Right atrium auricular region (tissue), 2 donors: ENCODE measurements around the gene ARHGEF12. TPM values are rescaled to one million over a fixed set of nuclear protein-coding genes. Genes with fewer than 3 reads are reported as not detected.

Experiments
- DNase-seq: peaks from one replicate; pipeline ENCODE4 v3.0.0-alpha.2; 2019; ENCODE audit warnings: low spot score
- H3K27ac ChIP-seq, 2 donors: fragments of 200-600 bp; sonication (generic); 1 replicate in 1 of 2; 2 replicates in 1 of 2; pipeline ENCODE4 v1.5.1; 2016 to 2019
- H3K27me3 ChIP-seq, 2 donors: fragments of 200-600 bp; sonication (generic); one replicate each; pipeline versions ENCODE4 v1.5.1 to v1.6.0; 2017 to 2019
- H3K36me3 ChIP-seq: fragments of 200-600 bp; sonication (generic); one replicate; pipeline ENCODE4 v1.5.1; 2016
- H3K4me1 ChIP-seq, 2 donors: fragments of 200-600 bp; sonication (generic); one replicate each; pipeline versions ENCODE4 v1.5.1 to v1.6.0; 2017 to 2019
- H3K4me3 ChIP-seq, 2 donors: fragments of 200-600 bp; sonication (generic); 1 replicate in 1 of 2; 2 replicates in 1 of 2; pipeline ENCODE4 v1.5.1; 2017 to 2019; ENCODE audit warnings: mild to moderate bottlenecking in 1 of 2, moderate library complexity in 1 of 2
- H3K9me3 ChIP-seq, 2 donors: fragments of 200-600 bp; sonication (generic); one replicate each; pipeline ENCODE4 v1.5.1; 2019
- CTCF ChIP-seq, 2 donors: fragments of 200-600 bp; sonication (generic); IDR thresholded peaks; one replicate each; pipeline ENCODE4 v1.5.1; 2019; ENCODE audit warnings: antibody characterized with exemption in 2 of 2
- total RNA-seq, 2 donors: library from RNA; depleted of rRNA; stranded (reverse); fragments of >200 nt; gene quantifications; one replicate each; pipeline ENCODE4 v1.1.0, GENCODE V29; 2016

Gene ARHGEF12
- total RNA-seq, result 10 to 100 TPM; 84.0 to 87.2 TPM

GRCh38 chr11:120335908-120336640 lies at the start of gene ARHGEF12:
Gene ARHGEF12, plus strand, starts transcription at chr11:120336413. Its CDS starts 831 bp downstream, at chr11:120337244.
- peaks cover 0 to 72% of the 10 kb centered on the region in 2 donors for H3K4me1 ChIP-seq
- TF ChIP-seq CTCF (IDR thresholded peaks at IDR 0.05), result peak in 1 of 2 donors; percentile 54
- peak; percentile 93 for DNase-seq
- no peaks in the 10 kb centered on the region for H3K9me3 ChIP-seq
- no peaks in the 10 kb centered on the region for H3K27me3 ChIP-seq
- H3K36me3 ChIP-seq, result no peaks in the 10 kb centered on the region
- peak within 1 kb of the TSS; percentile 93 to 97 for H3K4me3 ChIP-seq
- H3K27ac ChIP-seq, result peak within 1 kb of the TSS; percentile 97 to 100

- Histone ChIP-seq H3K27ac (no peak overlapping the region), H3K27me3 (no peaks in the 10 kb centered on the region), H3K4me1 (no peaks in the 10 kb centered on the region), H3K36me3 (no peaks in the 10 kb centered on the region), H3K4me3 (no peak overlapping the region), H3K9me3 (no peaks in the 10 kb centered on the region)
- TF ChIP-seq CTCF (IDR thresholded peaks at IDR 0.05), result no peak
- DNase-seq, result no peak
Measured at GRCh38 chr11:120288021-120288420, 48.2 kb upstream of the ARHGEF12 start.

DNA sequence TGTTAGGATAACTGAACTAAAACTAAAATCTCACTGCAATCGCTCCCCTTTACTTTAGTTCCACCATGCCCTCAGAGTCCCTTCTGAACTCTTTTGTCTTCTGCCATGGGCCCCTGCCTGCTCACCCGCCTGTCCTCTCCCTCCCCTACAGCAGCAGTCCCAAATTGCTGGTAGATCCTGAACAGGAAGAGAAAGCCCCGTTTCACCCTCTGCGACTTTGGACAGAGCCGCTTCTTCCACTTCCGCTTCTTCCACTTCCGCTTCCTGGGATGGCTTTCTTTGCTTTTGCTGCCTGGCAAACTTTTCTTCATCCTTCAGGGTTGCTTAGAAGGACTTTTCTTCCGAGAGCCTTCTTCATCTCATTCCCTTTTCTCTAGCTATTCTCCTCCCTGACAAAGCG lies 46.8 kb upstream of the ARHGEF12 start:
- DNase-seq, result no peak
- no peak overlapping the region for H3K4me3 ChIP-seq
- H3K27ac ChIP-seq, result no peak overlapping the region
- H3K27me3 ChIP-seq, result no peaks in the 10 kb centered on the region
- H3K4me1 ChIP-seq, result no peaks in the 10 kb centered on the region
- H3K9me3 ChIP-seq, result no peaks in the 10 kb centered on the region
- no peaks in the 10 kb centered on the region for H3K36me3 ChIP-seq
- TF ChIP-seq CTCF (IDR thresholded peaks at IDR 0.05), result no peak

GRCh38 chr11:120290956-120291355 lies 45.3 kb upstream of the ARHGEF12 start:
- TF ChIP-seq CTCF (IDR thresholded peaks at IDR 0.05), result no peak
- Histone ChIP-seq H3K4me3 (no peak overlapping the region), H3K36me3 (no peaks in the 10 kb centered on the region), H3K4me1 (no peaks in the 10 kb centered on the region), H3K9me3 (no peaks in the 10 kb centered on the region), H3K27me3 (no peaks in the 10 kb centered on the region), H3K27ac (no peak overlapping the region)
- DNase-seq, result no peak

GRCh38 chr11:120293038-120293800 lies 43.0 kb upstream of the ARHGEF12 start:
- Histone ChIP-seq H3K27me3 (no peaks in the 10 kb centered on the region), H3K9me3 (no peaks in the 10 kb centered on the region), H3K4me1 (no peaks in the 10 kb centered on the region), H3K4me3 (no peak overlapping the region), H3K27ac (no peak overlapping the region), H3K36me3 (no peaks in the 10 kb centered on the region)
- TF ChIP-seq CTCF (IDR thresholded peaks at IDR 0.05), result no peak
- DNase-seq, result no peak
